Measurements from ENCODE around the gene KIFAP3. TPM values are rescaled to one million over a fixed set of nuclear protein-coding genes. Genes with fewer than 3 reads are reported as not detected.
"Not testable (repeated sequence)": the region's sequence is repeated elsewhere in the genome, so short reads cannot be mapped to it uniquely, and the experiment has no call there.

The KIFAP3 gene
- total and polyA plus RNA-seq, 2 donors (not counting 1 experiment from before 2014, with no cell fraction given), result 30.2 to 42.9 TPM

- Histone ChIP-seq H3K9ac (ENCODE audit: insufficient read depth, low read length) (no peak overlapping the region), H3K27me3 (ENCODE audit: control insufficient read depth, insufficient read depth, low read length) (no peaks in the 10 kb centered on the region), H3K27ac (ENCODE audit: insufficient read depth, low read length) (no peak overlapping the region), H2AFZ (ENCODE audit: low read length) (no peak overlapping the region), H3K79me2 (ENCODE audit: control insufficient read depth, insufficient read depth, low read length) (no peaks in the 10 kb centered on the region), H3K4me2 (ENCODE audit: extremely low read depth, insufficient read depth, low read length) (no peak overlapping the region), H3K4me3 (replicated peaks in 1 of 4; ENCODE audit: control extremely low read depth in 1 of 4, insufficient read depth in 1 of 4, low read depth in 3 of 4, low read length in 4 of 4) (no peak overlapping the region), H3K4me1 (ENCODE audit: control insufficient read depth, extremely low read depth, insufficient read depth, low read length) (no peaks in the 10 kb centered on the region), H3K36me3 (ENCODE audit: control insufficient read depth, insufficient read depth, low read length) (no peaks in the 10 kb centered on the region), H4K20me1 (ENCODE audit: control insufficient read depth, extremely low read depth, insufficient read depth, low read length) (no peaks in the 10 kb centered on the region), H3K9me3 (ENCODE audit: control insufficient read depth, insufficient read depth, low read depth, low read length) (no peaks in the 10 kb centered on the region)
- TF ChIP-seq CTCF (conservative IDR thresholded peaks at IDR 0.05 in 1 of 2, IDR thresholded peaks at IDR 0.05 in 1 of 2; ENCODE audit: low read depth in 1 of 2, low read length in 2 of 2), result no peak
- TF ChIP-seq EZH2 (IDR thresholded peaks at IDR 0.05; ENCODE audit: low read length, missing control alignments), result no peak
- no peak for DNase-seq (ENCODE audit: low read depth in 2 of 2)
Measured at GRCh38 chr1:169921080-169921479, 153.4 kb downstream of the KIFAP3 start.

- no peaks in the 10 kb centered on the region for H3K9me3 ChIP-seq (ENCODE audit: control insufficient read depth, insufficient read depth, low read depth, low read length)
- peaks cover 2% of the 10 kb centered on the region for H3K4me1 ChIP-seq (ENCODE audit: control insufficient read depth, extremely low read depth, insufficient read depth, low read length)
- H3K27ac ChIP-seq (ENCODE audit: insufficient read depth, low read length), result no peak overlapping the region
- no peaks in the 10 kb centered on the region for H3K36me3 ChIP-seq (ENCODE audit: control insufficient read depth, insufficient read depth, low read length)
- DNase-seq (ENCODE audit: low read depth in 2 of 2), result no peak
- H3K4me3 ChIP-seq (replicated peaks in 1 of 4; ENCODE audit: control extremely low read depth in 1 of 4, insufficient read depth in 1 of 4, low read depth in 3 of 4, low read length in 4 of 4), result no peak overlapping the region
- no peak overlapping the region for H2AFZ ChIP-seq (ENCODE audit: low read length)
- H3K79me2 ChIP-seq (ENCODE audit: control insufficient read depth, insufficient read depth, low read length), result no peaks in the 10 kb centered on the region
- no peaks in the 10 kb centered on the region for H3K27me3 ChIP-seq (ENCODE audit: control insufficient read depth, insufficient read depth, low read length)
- TF ChIP-seq EZH2 (IDR thresholded peaks at IDR 0.05; ENCODE audit: low read length, missing control alignments) (no peak), CTCF (conservative IDR thresholded peaks at IDR 0.05 in 1 of 2, IDR thresholded peaks at IDR 0.05 in 1 of 2; ENCODE audit: low read depth in 1 of 2, low read length in 2 of 2) (no peak)
- H4K20me1 ChIP-seq (ENCODE audit: control insufficient read depth, extremely low read depth, insufficient read depth, low read length), result no peaks in the 10 kb centered on the region
- no peak overlapping the region for H3K4me2 ChIP-seq (ENCODE audit: extremely low read depth, insufficient read depth, low read length)
- no peak overlapping the region for H3K9ac ChIP-seq (ENCODE audit: insufficient read depth, low read length)
Measured at GRCh38 chr1:169918927-169919326, 155.6 kb downstream of the KIFAP3 start.

- H3K36me3 ChIP-seq (ENCODE audit: control insufficient read depth, insufficient read depth, low read length); H3K4me2 ChIP-seq (ENCODE audit: extremely low read depth, insufficient read depth, low read length); H3K4me3 ChIP-seq (replicated peaks in 1 of 4; ENCODE audit: control extremely low read depth in 1 of 4, insufficient read depth in 1 of 4, low read depth in 3 of 4, low read length in 4 of 4); H3K27me3 ChIP-seq (ENCODE audit: control insufficient read depth, insufficient read depth, low read length); H3K79me2 ChIP-seq (ENCODE audit: control insufficient read depth, insufficient read depth, low read length); H2AFZ ChIP-seq (ENCODE audit: low read length); H3K9me3 ChIP-seq (ENCODE audit: control insufficient read depth, insufficient read depth, low read depth, low read length); H4K20me1 ChIP-seq (ENCODE audit: control insufficient read depth, extremely low read depth, insufficient read depth, low read length); H3K9ac ChIP-seq (ENCODE audit: insufficient read depth, low read length); H3K4me1 ChIP-seq (ENCODE audit: control insufficient read depth, extremely low read depth, insufficient read depth, low read length); H3K27ac ChIP-seq (ENCODE audit: insufficient read depth, low read length); DNase-seq (ENCODE audit: low read depth in 2 of 2): not testable (repeated sequence)
Measured at GRCh38 chr1:169918220-169918619, 156.3 kb downstream of the KIFAP3 start.
